ENCODE results near the gene ABCA6. TPM values are rescaled to one million over a fixed set of nuclear protein-coding genes. Genes with fewer than 3 reads are reported as not detected.

Gene ABCA6
- total and polyA plus RNA-seq, 9 of the 15 experiments (the other 6 are each of a cell fraction or from before 2014, with no cell fraction given), result 0.06 to 0.73 (median 0.15) TPM

DNA sequence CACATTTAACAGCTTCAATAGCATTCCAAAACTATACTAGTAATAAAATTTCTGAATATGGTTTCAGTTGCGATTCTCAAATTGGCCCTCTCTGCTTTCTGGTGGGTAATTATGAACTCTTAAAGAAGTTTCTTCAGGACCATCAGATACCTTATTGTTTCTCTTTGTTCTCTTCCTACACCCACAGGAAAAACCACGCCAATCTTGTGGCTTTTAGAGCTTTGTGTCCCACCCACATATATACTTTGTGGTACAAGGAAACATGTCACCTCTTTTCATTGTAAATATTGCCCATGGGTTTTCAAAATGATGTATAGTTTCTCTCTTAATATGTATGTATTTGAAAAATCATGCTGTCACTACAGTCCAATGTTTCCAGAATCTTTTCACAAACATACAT lies 93.1 kb downstream of the ABCA6 start:
- CTCF ChIA-PET (ENCODE audit: low intra/inter-chr PET ratio), result no interaction called here
- no TSS peak for BruUV-seq (replicated peaks)
- POLR2A ChIA-PET, result no interaction called here
- Histone ChIP-seq H3K27ac (ENCODE audit: extremely low read depth, low read depth, low read length) (peak overlapping the region; percentile 85), H3K4me3 (no peak overlapping the region), H3K36me3 (ENCODE audit: control insufficient read depth, insufficient read depth, low read length) (no peaks in the 10 kb centered on the region), H3K9me1 (ENCODE audit: control insufficient read depth, insufficient read depth, low read length) (no peaks in the 10 kb centered on the region), H3K4me2 (ENCODE audit: insufficient read depth, low read length) (peak overlapping the region; percentile 16; the same call in 1 of the 2 replicates), H4K20me1 (replicated peaks; ENCODE audit: control insufficient read depth, insufficient read depth, low read length) (no peaks in the 10 kb centered on the region), H3K9me3 (replicated peaks; ENCODE audit: control insufficient read depth, insufficient read depth, low read depth, low read length) (peaks cover 8% of the 10 kb centered on the region; the same call in 1 of the 2 replicates), H2AFZ (ENCODE audit: low read depth, low read length) (peak overlapping the region; percentile 49), H3K27me3 (ENCODE audit: control insufficient read depth in 2 of 2, insufficient read depth in 2 of 2, low read length in 2 of 2) (no peaks in the 10 kb centered on the region), H3K9ac (ENCODE audit: insufficient read depth in 1 of 2, low read depth in 2 of 2, low read length in 2 of 2) (peak overlapping the region in 1 of 2 experiments; percentile 30; a peak in 1 of 4 replicates), H3K4me1 (replicated peaks in 1 of 2; ENCODE audit: control insufficient read depth in 2 of 2, insufficient read depth in 2 of 2, low read length in 2 of 2) (peaks cover 3 to 34% of the 10 kb centered on the region in 2 experiments), H3K79me2 (ENCODE audit: control insufficient read depth, insufficient read depth, low read length) (no peaks in the 10 kb centered on the region)
- intact Hi-C loops (cut with micrococcal nuclease), result no loop called here
- DNase-seq (ENCODE audit: extremely low read depth in 1 of 4, low spot score in 3 of 4), result no peak
- FAIRE-seq, result no peak
- ATAC-seq, result no peak
- WGBS (ENCODE audit: insufficient coverage, low coverage, missing lambda C conversion rate), result 79% methylated on average over 2 of the region's 2 CpGs
- TF ChIP-seq PTTG1 (tag; IDR thresholded peaks at IDR 0.05; ENCODE audit: low read depth), result 0 out of 2 replicates have a peak, but pooled peaks have one; percentile 9
- 0 out of 2 replicates have a peak, but pooled peaks have one; percentile 41 for TF ChIP-seq PTRF (tag; IDR thresholded peaks at IDR 0.05)
- TF ChIP-seq, protein P1, sequence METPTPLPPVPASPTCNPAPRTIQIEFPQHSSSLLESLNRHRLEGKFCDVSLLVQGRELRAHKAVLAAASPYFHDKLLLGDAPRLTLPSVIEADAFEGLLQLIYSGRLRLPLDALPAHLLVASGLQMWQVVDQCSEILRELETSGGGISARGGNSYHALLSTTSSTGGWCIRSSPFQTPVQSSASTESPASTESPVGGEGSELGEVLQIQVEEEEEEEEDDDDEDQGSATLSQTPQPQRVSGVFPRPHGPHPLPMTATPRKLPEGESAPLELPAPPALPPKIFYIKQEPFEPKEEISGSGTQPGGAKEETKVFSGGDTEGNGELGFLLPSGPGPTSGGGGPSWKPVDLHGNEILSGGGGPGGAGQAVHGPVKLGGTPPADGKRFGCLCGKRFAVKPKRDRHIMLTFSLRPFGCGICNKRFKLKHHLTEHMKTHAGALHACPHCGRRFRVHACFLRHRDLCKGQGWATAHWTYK (CRISPR knock-in tag; IDR thresholded peaks at IDR 0.05), result 0 out of 2 replicates have a peak, but pooled peaks have one; percentile 24
- TF ChIP-seq LEF1 (IDR thresholded peaks at IDR 0.05), result no peak
- TF ChIP-seq, protein P2, sequence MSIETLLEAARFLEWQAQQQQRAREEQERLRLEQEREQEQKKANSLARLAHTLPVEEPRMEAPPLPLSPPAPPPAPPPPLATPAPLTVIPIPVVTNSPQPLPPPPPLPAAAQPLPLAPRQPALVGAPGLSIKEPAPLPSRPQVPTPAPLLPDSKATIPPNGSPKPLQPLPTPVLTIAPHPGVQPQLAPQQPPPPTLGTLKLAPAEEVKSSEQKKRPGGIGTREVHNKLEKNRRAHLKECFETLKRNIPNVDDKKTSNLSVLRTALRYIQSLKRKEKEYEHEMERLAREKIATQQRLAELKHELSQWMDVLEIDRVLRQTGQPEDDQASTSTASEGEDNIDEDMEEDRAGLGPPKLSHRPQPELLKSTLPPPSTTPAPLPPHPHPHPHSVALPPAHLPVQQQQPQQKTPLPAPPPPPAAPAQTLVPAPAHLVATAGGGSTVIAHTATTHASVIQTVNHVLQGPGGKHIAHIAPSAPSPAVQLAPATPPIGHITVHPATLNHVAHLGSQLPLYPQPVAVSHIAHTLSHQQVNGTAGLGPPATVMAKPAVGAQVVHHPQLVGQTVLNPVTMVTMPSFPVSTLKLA (conservative IDR thresholded peaks at IDR 0.05), result no peak
- in situ Hi-C loops (cut with MboI), result no loop called here

Data from K562 (cell line).